PC-3 (cell line): ENCODE results near the gene GAS7.

Experiments used
- EZH2 ChIP-seq: fragments of 300-600 bp; sonication (generic); IDR thresholded peaks from one replicate; pipeline ENCODE4 v1.6.1; 2017; ENCODE audit warnings: antibody characterized with exemption, mild to moderate bottlenecking, low read length; ENCODE audit not compliant: unreplicated experiment
- EZH2phosphoT487 ChIP-seq: fragments of 300-600 bp; sonication (generic); IDR thresholded peaks from 2 replicates; pipeline ENCODE4 v1.6.1; 2018; ENCODE audit warnings: mild to moderate bottlenecking, antibody characterized with exemption, low read length, borderline replicate concordance
- TF ChIP-seq, protein P1 (sequence below): fragments of 300-600 bp; sonication (generic); conservative IDR thresholded peaks from 2 replicates; pipeline ENCODE4 v1.5.1; 2017; ENCODE audit warnings: antibody characterized with exemption, low read depth, mild to moderate bottlenecking, low read length

DNA sequence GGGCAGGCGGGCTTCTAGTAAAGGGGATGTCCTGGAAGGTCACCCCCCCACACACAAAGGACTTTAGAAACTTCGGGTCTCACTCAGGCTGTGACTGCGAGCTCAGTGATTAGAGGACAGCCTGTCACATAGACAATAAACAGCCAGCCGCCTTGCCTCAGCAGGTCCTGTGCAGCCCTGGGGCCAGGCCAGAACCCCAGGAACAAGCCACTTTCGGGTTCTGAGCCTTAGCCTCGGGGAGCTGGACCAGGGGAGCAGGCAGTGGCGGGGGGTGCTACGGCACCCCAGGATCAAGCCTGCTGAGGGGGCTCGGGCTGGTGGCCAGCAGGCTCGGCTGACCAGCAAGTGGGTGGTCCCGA is 1.1 kb downstream of the GAS7 start:
- TF ChIP-seq, protein P1, sequence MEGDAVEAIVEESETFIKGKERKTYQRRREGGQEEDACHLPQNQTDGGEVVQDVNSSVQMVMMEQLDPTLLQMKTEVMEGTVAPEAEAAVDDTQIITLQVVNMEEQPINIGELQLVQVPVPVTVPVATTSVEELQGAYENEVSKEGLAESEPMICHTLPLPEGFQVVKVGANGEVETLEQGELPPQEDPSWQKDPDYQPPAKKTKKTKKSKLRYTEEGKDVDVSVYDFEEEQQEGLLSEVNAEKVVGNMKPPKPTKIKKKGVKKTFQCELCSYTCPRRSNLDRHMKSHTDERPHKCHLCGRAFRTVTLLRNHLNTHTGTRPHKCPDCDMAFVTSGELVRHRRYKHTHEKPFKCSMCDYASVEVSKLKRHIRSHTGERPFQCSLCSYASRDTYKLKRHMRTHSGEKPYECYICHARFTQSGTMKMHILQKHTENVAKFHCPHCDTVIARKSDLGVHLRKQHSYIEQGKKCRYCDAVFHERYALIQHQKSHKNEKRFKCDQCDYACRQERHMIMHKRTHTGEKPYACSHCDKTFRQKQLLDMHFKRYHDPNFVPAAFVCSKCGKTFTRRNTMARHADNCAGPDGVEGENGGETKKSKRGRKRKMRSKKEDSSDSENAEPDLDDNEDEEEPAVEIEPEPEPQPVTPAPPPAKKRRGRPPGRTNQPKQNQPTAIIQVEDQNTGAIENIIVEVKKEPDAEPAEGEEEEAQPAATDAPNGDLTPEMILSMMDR: no peak
- TF ChIP-seq EZH2 (no peak), EZH2phosphoT487 (no peak)
